ENCODE data around the gene EML5.
"Not testable (repeated sequence)": the region's sequence is repeated elsewhere in the genome, so short reads cannot be mapped to it uniquely, and the experiment has no call there.

- TF ChIP-seq, protein P1, sequence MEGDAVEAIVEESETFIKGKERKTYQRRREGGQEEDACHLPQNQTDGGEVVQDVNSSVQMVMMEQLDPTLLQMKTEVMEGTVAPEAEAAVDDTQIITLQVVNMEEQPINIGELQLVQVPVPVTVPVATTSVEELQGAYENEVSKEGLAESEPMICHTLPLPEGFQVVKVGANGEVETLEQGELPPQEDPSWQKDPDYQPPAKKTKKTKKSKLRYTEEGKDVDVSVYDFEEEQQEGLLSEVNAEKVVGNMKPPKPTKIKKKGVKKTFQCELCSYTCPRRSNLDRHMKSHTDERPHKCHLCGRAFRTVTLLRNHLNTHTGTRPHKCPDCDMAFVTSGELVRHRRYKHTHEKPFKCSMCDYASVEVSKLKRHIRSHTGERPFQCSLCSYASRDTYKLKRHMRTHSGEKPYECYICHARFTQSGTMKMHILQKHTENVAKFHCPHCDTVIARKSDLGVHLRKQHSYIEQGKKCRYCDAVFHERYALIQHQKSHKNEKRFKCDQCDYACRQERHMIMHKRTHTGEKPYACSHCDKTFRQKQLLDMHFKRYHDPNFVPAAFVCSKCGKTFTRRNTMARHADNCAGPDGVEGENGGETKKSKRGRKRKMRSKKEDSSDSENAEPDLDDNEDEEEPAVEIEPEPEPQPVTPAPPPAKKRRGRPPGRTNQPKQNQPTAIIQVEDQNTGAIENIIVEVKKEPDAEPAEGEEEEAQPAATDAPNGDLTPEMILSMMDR (IDR thresholded peaks at IDR 0.05): not testable (repeated sequence)
- not testable (repeated sequence) for TF ChIP-seq ZFX (IDR thresholded peaks at IDR 0.05; ENCODE audit: borderline replicate concordance)
Observed at GRCh38 chr14:88789573-88789972, 3.2 kb downstream of the EML5 start.
